Myometrial cell (primary cell): Measurements from ENCODE around the gene SPDYE8. TPM values are rescaled to one million over a fixed set of nuclear protein-coding genes. Genes with fewer than 3 reads are reported as not detected.

Experiments used
- total RNA-seq: library from RNA; depleted of rRNA; stranded (reverse); fragments of >200 nt; gene quantifications from 2 replicates; pipeline ENCODE4 v1.2.3, GENCODE V29; 2015

Gene SPDYE8
- total RNA-seq, result not detected in 2 replicates

GRCh38 chr7:73029666-73030065, at the start of gene SPDYE8:
Gene SPDYE8 (minus strand): TSS chr7:73029766. CDS start chr7:73027966, 1,800 bp downstream.

GRCh38 chr7:73057811-73058210, 28.2 kb upstream of the SPDYE8 start, which contains the start of gene SPDYE11:
Gene SPDYE11 (minus strand): TSS chr7:73057911. CDS start chr7:73056111, 1,800 bp downstream.

Other genes with a start within 250 kb of the SPDYE8 start
- gene TYW1B, start 201.6 kb downstream of the SPDYE8 start, total RNA-seq, result 0.53 and 1.4 TPM in 2 replicates
- 4.0 and 7.3 TPM in 2 replicates for gene POM121, start 104.7 kb downstream of the SPDYE8 start, total RNA-seq
- gene TRIM74, start 60.3 kb downstream of the SPDYE8 start, total RNA-seq, result not detected in 2 replicates
- gene SPDYE11, start 28.1 kb upstream of the SPDYE8 start, total RNA-seq, result not detected in 2 replicates
- gene SPDYE9, start 56.3 kb upstream of the SPDYE8 start, total RNA-seq, result not detected in 2 replicates